Measurements from ENCODE around the gene LMO2. TPM values are rescaled to one million over a fixed set of nuclear protein-coding genes. Genes with fewer than 3 reads are reported as not detected.

LMO2 gene
- total and polyA plus RNA-seq, 2 experiments from 2014 or later, result 25.6 to 33.4 TPM

DNA sequence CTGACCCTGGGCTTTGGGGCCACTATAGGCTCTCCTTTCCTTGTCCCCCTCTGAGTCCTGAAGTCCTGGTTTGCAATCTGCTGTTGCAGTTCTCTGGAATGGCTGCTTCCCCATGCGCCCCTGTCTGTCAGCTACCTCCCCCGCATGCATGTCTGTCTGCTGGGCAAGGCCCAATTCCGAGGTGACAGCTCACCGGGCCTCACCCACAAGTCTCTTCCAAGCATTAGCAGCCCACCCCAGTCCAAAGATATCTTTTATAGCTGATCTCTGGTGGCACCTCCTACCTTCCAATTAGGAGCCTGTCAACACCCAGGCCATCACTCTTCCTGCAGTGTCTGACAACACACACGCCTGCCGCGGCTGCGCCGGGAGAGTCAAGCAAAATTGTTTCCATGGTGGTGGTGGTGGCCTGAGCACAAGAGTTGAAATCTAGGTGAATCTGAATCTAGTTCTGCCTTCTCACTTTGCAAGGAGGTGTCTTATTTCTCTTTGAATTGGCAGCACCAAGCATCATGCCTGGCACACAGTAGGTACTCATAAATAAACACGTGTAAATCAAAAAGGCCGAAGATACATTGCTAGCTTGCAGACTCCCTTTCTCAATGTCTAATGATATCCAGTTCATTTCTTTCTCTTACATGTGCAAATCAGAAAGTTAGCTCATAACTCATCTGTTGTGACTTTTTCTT lies 1.2 kb upstream of the LMO2 start:
- DNase-seq (ENCODE audit: low read depth in 1 of 2, low spot score in 1 of 2), result no peak
- Histone ChIP-seq H3K27me3 (no peaks in the 10 kb centered on the region), H3K9me3 (ENCODE audit: low read depth) (no peaks in the 10 kb centered on the region), H3K4me1 (ENCODE audit: low read depth) (peaks cover 8% of the 10 kb centered on the region), H3K36me3 (no peaks in the 10 kb centered on the region), H3K27ac (no peak overlapping the region), H3K4me3 (no peak overlapping the region)
- TF ChIP-seq, protein P1, sequence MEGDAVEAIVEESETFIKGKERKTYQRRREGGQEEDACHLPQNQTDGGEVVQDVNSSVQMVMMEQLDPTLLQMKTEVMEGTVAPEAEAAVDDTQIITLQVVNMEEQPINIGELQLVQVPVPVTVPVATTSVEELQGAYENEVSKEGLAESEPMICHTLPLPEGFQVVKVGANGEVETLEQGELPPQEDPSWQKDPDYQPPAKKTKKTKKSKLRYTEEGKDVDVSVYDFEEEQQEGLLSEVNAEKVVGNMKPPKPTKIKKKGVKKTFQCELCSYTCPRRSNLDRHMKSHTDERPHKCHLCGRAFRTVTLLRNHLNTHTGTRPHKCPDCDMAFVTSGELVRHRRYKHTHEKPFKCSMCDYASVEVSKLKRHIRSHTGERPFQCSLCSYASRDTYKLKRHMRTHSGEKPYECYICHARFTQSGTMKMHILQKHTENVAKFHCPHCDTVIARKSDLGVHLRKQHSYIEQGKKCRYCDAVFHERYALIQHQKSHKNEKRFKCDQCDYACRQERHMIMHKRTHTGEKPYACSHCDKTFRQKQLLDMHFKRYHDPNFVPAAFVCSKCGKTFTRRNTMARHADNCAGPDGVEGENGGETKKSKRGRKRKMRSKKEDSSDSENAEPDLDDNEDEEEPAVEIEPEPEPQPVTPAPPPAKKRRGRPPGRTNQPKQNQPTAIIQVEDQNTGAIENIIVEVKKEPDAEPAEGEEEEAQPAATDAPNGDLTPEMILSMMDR (IDR thresholded peaks at IDR 0.05; ENCODE audit: low read depth, low read length), result no peak

GRCh38 chr11:33889821-33890378 lies 2.0 kb downstream of the LMO2 start:
- peaks cover 8% of the 10 kb centered on the region for H3K4me1 ChIP-seq (ENCODE audit: low read depth)
- H3K36me3 ChIP-seq, result no peaks in the 10 kb centered on the region
- TF ChIP-seq, protein P1 (IDR thresholded peaks at IDR 0.05; ENCODE audit: low read depth, low read length), result no peak
- H3K9me3 ChIP-seq (ENCODE audit: low read depth), result no peaks in the 10 kb centered on the region
- no peak overlapping the region for H3K27ac ChIP-seq
- no peak for DNase-seq (ENCODE audit: low read depth in 1 of 2, low spot score in 1 of 2)
- no peak overlapping the region for H3K4me3 ChIP-seq
- no peaks in the 10 kb centered on the region for H3K27me3 ChIP-seq

DNA sequence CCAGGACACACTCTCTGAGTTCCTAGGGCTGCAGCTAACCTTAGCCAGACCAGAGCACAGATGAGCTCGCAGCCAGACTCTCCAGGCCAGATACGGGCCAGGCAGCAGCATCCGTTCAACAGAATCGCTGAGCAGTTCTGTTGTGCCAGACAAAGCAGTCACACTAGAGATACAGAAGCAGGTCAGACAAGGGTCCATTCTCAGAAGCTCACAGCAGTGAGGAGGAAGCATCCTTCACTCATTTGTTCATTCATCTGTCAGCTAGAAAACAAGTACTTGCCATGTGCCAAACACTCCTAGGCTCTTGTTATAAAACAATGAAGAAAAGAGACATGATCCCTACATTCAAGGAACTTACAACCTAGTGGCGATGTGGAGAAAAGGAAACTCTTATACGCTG lies 2.6 kb downstream of the LMO2 start:
- H3K9me3 ChIP-seq (ENCODE audit: low read depth), result no peaks in the 10 kb centered on the region
- H3K36me3 ChIP-seq, result no peaks in the 10 kb centered on the region
- no peak for DNase-seq (ENCODE audit: low read depth in 1 of 2, low spot score in 1 of 2)
- H3K27me3 ChIP-seq, result no peaks in the 10 kb centered on the region
- H3K27ac ChIP-seq, result no peak overlapping the region
- TF ChIP-seq, protein P1 (IDR thresholded peaks at IDR 0.05; ENCODE audit: low read depth, low read length), result no peak
- no peak overlapping the region for H3K4me3 ChIP-seq
- peaks cover 4% of the 10 kb centered on the region for H3K4me1 ChIP-seq (ENCODE audit: low read depth)

DNA sequence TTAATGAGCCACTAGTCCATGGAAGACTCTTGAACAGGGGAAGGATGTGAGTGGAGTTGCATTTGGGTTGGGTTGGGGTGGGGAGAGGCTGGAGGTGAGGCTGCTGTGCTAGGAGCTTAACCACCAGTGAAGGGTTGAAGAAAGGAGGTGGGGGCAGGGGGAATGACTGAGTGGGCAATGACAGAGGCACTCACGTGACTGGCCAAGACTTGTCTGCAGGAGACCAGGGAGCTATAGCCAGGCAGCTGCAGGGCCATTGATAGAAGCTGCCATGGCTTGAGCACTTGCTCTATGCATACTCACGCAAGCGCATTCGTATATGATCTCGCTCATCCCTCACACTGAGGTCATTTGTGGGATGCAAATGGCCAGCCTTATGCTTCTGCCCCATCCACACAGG lies 4.0 kb downstream of the LMO2 start:
- DNase-seq (ENCODE audit: low read depth in 1 of 2, low spot score in 1 of 2), result no peak
- TF ChIP-seq, protein P1 (IDR thresholded peaks at IDR 0.05; ENCODE audit: low read depth, low read length), result no peak
- no peaks in the 10 kb centered on the region for H3K27me3 ChIP-seq
- no peak overlapping the region for H3K27ac ChIP-seq
- H3K36me3 ChIP-seq, result no peaks in the 10 kb centered on the region
- no peak overlapping the region for H3K4me3 ChIP-seq
- H3K9me3 ChIP-seq (ENCODE audit: low read depth), result no peaks in the 10 kb centered on the region
- no peaks in the 10 kb centered on the region for H3K4me1 ChIP-seq (ENCODE audit: low read depth)

DNA sequence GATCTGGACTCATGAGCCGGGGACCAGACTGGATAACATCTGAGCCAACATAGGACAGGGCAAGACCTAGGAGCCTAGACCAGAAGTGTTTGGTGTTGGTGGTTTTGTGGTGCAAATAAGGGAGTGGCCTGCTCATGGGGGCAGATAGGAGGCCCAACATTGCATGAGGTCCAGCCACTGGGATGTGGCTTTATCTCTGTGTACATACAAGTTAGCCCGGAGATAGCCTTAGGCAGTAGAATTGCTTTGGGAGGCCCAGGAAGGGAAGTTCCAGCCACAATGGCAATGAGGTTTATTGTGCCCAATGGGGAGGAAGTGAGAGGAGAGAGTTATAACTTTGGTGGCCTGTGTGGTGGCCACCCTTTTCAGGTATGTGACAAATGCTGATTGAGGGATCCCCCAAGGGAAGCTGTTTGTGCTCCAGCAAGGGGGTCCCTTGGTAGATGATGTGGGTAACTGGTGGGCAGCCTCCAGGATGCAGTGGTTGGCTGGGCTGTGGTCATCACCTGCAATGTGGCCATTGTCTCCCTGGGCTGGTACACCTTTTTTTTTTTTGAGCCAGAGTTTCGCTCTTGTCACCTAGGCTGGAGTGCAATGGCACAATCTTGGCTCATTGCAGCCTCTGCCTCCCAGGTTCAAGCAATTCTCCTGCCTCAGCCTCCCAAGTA lies 6.4 kb downstream of the LMO2 start:
- Histone ChIP-seq H3K36me3 (no peaks in the 10 kb centered on the region), H3K4me3 (no peak overlapping the region), H3K27me3 (no peaks in the 10 kb centered on the region), H3K4me1 (ENCODE audit: low read depth) (no peaks in the 10 kb centered on the region), H3K27ac (no peak overlapping the region), H3K9me3 (ENCODE audit: low read depth) (no peaks in the 10 kb centered on the region)
- TF ChIP-seq, protein P1 (IDR thresholded peaks at IDR 0.05; ENCODE audit: low read depth, low read length), result no peak
- DNase-seq (ENCODE audit: low read depth in 1 of 2, low spot score in 1 of 2), result no peak
